ENCODE results near the gene B9D1. TPM values are rescaled to one million over a fixed set of nuclear protein-coding genes. Genes with fewer than 3 reads are reported as not detected.

B9D1 gene
- total RNA-seq, 2 experiments from 2014 or later, result 21.1 to 38.1 TPM

- H4K20me1 ChIP-seq (ENCODE audit: insufficient read depth, low read length), result peaks cover 20% of the 10 kb centered on the region
- BruUV-seq (replicated peaks), result no TSS peak
- DNase-seq (ENCODE audit: low spot score), result peak; percentile 35
- H3K27ac ChIP-seq (ENCODE audit: low read depth, low read length, poor library complexity, severe bottlenecking), result peak overlapping the region; percentile 28
- H2AFZ ChIP-seq (ENCODE audit: low read length), result no peak overlapping the region
- ChIA-PET CTCF (ENCODE audit: unreplicated experiment) (no interaction called here), POLR2A (interaction anchor here (1.1 kb wide), 1 partner anchor 18 kb away, joined by 3 read pairs; no protein-coding TSS in a partner anchor)
- no peaks in the 10 kb centered on the region for H3K36me3 ChIP-seq (ENCODE audit: insufficient read depth, low read length)
- H3K4me1 ChIP-seq (ENCODE audit: insufficient read depth, low read length, poor library complexity, severe bottlenecking), result peaks cover 69% of the 10 kb centered on the region
- no peaks in the 10 kb centered on the region for H3K79me2 ChIP-seq (ENCODE audit: insufficient read depth, low read depth, low read length)
- H3K9me2 ChIP-seq (ENCODE audit: insufficient read depth, low read length), result no peaks in the 10 kb centered on the region
- peak overlapping the region; percentile 82 for H3K4me2 ChIP-seq (ENCODE audit: low read length)
- no peak for TF ChIP-seq EZH2phosphoT487 (IDR thresholded peaks at IDR 0.05; ENCODE audit: borderline replicate concordance, low read depth, low read length)
- no peak for TF ChIP-seq CTCF (conservative IDR thresholded peaks at IDR 0.05; ENCODE audit: low read length)
- H3K4me3 ChIP-seq (ENCODE audit: low read depth, low read length, poor library complexity, severe bottlenecking), result peak overlapping the region; percentile 41
- no peaks in the 10 kb centered on the region for H3K9me3 ChIP-seq (ENCODE audit: low read length)
- intact Hi-C loops (cut with micrococcal nuclease; ENCODE audit: unreplicated experiment), result no loop called here
Measured at GRCh38 chr17:19303367-19303776, 59.2 kb downstream of the B9D1 start.

GRCh38 chr17:19302791-19303331, 59.7 kb downstream of the B9D1 start:
- BruUV-seq (replicated peaks), result no TSS peak
- Histone ChIP-seq H3K27ac (ENCODE audit: low read depth, low read length, poor library complexity, severe bottlenecking) (peak overlapping the region; percentile 28), H4K20me1 (ENCODE audit: insufficient read depth, low read length) (peaks cover 20% of the 10 kb centered on the region), H3K4me1 (ENCODE audit: insufficient read depth, low read length, poor library complexity, severe bottlenecking) (peaks cover 64% of the 10 kb centered on the region), H3K79me2 (ENCODE audit: insufficient read depth, low read depth, low read length) (no peaks in the 10 kb centered on the region), H3K4me3 (ENCODE audit: low read depth, low read length, poor library complexity, severe bottlenecking) (peak overlapping the region; percentile 41), H2AFZ (ENCODE audit: low read length) (no peak overlapping the region), H3K9me2 (ENCODE audit: insufficient read depth, low read length) (no peaks in the 10 kb centered on the region), H3K4me2 (ENCODE audit: low read length) (peak overlapping the region; percentile 82), H3K36me3 (ENCODE audit: insufficient read depth, low read length) (no peaks in the 10 kb centered on the region), H3K9me3 (ENCODE audit: low read length) (no peaks in the 10 kb centered on the region)
- TF ChIP-seq CTCF (conservative IDR thresholded peaks at IDR 0.05; ENCODE audit: low read length) (no peak), EZH2phosphoT487 (IDR thresholded peaks at IDR 0.05; ENCODE audit: borderline replicate concordance, low read depth, low read length) (no peak)
- POLR2A ChIA-PET, result no interaction called here
- intact Hi-C loops (cut with micrococcal nuclease; ENCODE audit: unreplicated experiment), result no loop called here
- DNase-seq (ENCODE audit: low spot score), result peak; percentile 70
- CTCF ChIA-PET (ENCODE audit: unreplicated experiment), result no interaction called here

GRCh38 chr17:19301973-19302372, 60.5 kb downstream of the B9D1 start:
- CTCF ChIA-PET (ENCODE audit: unreplicated experiment), result no interaction called here
- intact Hi-C loops (cut with micrococcal nuclease; ENCODE audit: unreplicated experiment), result no loop called here
- peaks cover 20% of the 10 kb centered on the region for H4K20me1 ChIP-seq (ENCODE audit: insufficient read depth, low read length)

More at GRCh38 chr17:19301973-19302372, 60.5 kb downstream of the B9D1 start:
- Histone ChIP-seq H3K4me2 (ENCODE audit: low read length) (no peak overlapping the region), H3K27ac (ENCODE audit: low read depth, low read length, poor library complexity, severe bottlenecking) (no peak overlapping the region), H3K9me2 (ENCODE audit: insufficient read depth, low read length) (no peaks in the 10 kb centered on the region), H3K4me1 (ENCODE audit: insufficient read depth, low read length, poor library complexity, severe bottlenecking) (peaks cover 55% of the 10 kb centered on the region), H3K9me3 (ENCODE audit: low read length) (no peaks in the 10 kb centered on the region), H3K79me2 (ENCODE audit: insufficient read depth, low read depth, low read length) (no peaks in the 10 kb centered on the region), H2AFZ (ENCODE audit: low read length) (no peak overlapping the region), H3K36me3 (ENCODE audit: insufficient read depth, low read length) (no peaks in the 10 kb centered on the region), H3K4me3 (ENCODE audit: low read depth, low read length, poor library complexity, severe bottlenecking) (no peak overlapping the region)
- POLR2A ChIA-PET, result no interaction called here
- no peak for DNase-seq (ENCODE audit: low spot score)
- TF ChIP-seq EZH2phosphoT487 (IDR thresholded peaks at IDR 0.05; ENCODE audit: borderline replicate concordance, low read depth, low read length), result no peak
- TF ChIP-seq CTCF (conservative IDR thresholded peaks at IDR 0.05; ENCODE audit: low read length), result no peak
- BruUV-seq (replicated peaks), result no TSS peak

Measured in OCI-LY7 (cell line).